Cardiac muscle cell (in vitro differentiated cells and primary cell): ENCODE data around the gene LEMD2. TPM values are rescaled to one million over a fixed set of nuclear protein-coding genes. Genes with fewer than 3 reads are reported as not detected.
A peak's percentile ranks its signal among the peaks of the same experiment; 100 is the strongest.

Source experiments
- DNase-seq, 2 donors: peaks; one replicate each; pipeline versions ENCODE4 v3.0.0 to v3.0.0-alpha.2; 2010 to 2017; ENCODE audit warnings: low read depth in 1 of 2, low spot score in 1 of 2
- H3K27ac ChIP-seq: fragments of 200-600 bp; sonication (generic); 2 replicates; pipeline ENCODE4 v1.5.1; 2016
- H3K27me3 ChIP-seq: fragments of 200-600 bp; sonication (generic); 2 replicates; pipeline ENCODE4 v1.6.0; 2016; ENCODE audit warnings: control low read depth
- H3K36me3 ChIP-seq: fragments of 200-600 bp; sonication (generic); 2 replicates; pipeline ENCODE4 v1.5.1; 2016; ENCODE audit warnings: control low read depth
- H3K4me1 ChIP-seq: fragments of 200-600 bp; sonication (generic); 2 replicates; pipeline ENCODE4 v1.8.1; 2017; ENCODE audit warnings: low read depth, mild to moderate bottlenecking, mixed run types
- H3K4me3 ChIP-seq: fragments of 200-600 bp; sonication (generic); 2 replicates; pipeline ENCODE4 v1.5.1; 2016; ENCODE audit warnings: mild to moderate bottlenecking
- H3K9me3 ChIP-seq: fragments of 200-600 bp; sonication (generic); 2 replicates; pipeline ENCODE4 v1.5.1; 2017; ENCODE audit warnings: low read depth, mild to moderate bottlenecking, control low read depth
- CTCF ChIP-seq: IDR thresholded peaks from 2 replicates; pipeline ENCODE4 v1.5.1; 2012; ENCODE audit warnings: low read depth, mild to moderate bottlenecking, low read length
- polyA plus RNA-seq: library from polyadenylated mRNA; unstranded; fragments of >200 nt; fragmentation: Nextera tagmentation; extraction: Ambion mirVana; gene quantifications from 2 replicates; pipeline ENCODE4 v1.2.1, GENCODE V29; 2016
- total RNA-seq: library from RNA; depleted of rRNA; stranded (reverse); fragments of >200 nt; gene quantifications from 2 replicates; pipeline ENCODE4 v1.2.3, GENCODE V29; 2016

Gene LEMD2
- total and polyA plus RNA-seq, 2 experiments from 2014 or later: 65.4 to 78.2 TPM

GRCh38 chr6:33761581-33761921 is 27.4 kb downstream of the LEMD2 start:
- Histone ChIP-seq H3K9me3 (no peaks in the 10 kb centered on the region), H3K4me3 (no peak overlapping the region), H3K36me3 (no peaks in the 10 kb centered on the region), H3K27ac (peak overlapping the region; percentile 74), H3K27me3 (no peaks in the 10 kb centered on the region), H3K4me1 (peaks cover 13% of the 10 kb centered on the region)
- no peak for DNase-seq
- TF ChIP-seq CTCF: no peak

- no peak for DNase-seq
- TF ChIP-seq CTCF: no peak
- no peak overlapping the region for H3K27ac ChIP-seq
- H3K27me3 ChIP-seq: no peaks in the 10 kb centered on the region
- no peak overlapping the region for H3K4me3 ChIP-seq
- no peaks in the 10 kb centered on the region for H3K36me3 ChIP-seq
- H3K9me3 ChIP-seq: no peaks in the 10 kb centered on the region
- peaks cover 16% of the 10 kb centered on the region for H3K4me1 ChIP-seq
Observed at GRCh38 chr6:33759887-33760629, 28.9 kb downstream of the LEMD2 start.

GRCh38 chr6:33758815-33759216 is 30.1 kb downstream of the LEMD2 start:
- no peaks in the 10 kb centered on the region for H3K27me3 ChIP-seq
- H3K4me1 ChIP-seq: peaks cover 17% of the 10 kb centered on the region
- TF ChIP-seq CTCF: no peak
- no peak overlapping the region for H3K27ac ChIP-seq
- DNase-seq: no peak
- no peak overlapping the region for H3K4me3 ChIP-seq
- no peaks in the 10 kb centered on the region for H3K36me3 ChIP-seq
- H3K9me3 ChIP-seq: no peaks in the 10 kb centered on the region

GRCh38 chr6:33757906-33758305 is 31.0 kb downstream of the LEMD2 start:
- DNase-seq: no peak
- H3K9me3 ChIP-seq: no peaks in the 10 kb centered on the region
- H3K27ac ChIP-seq: no peak overlapping the region
- no peak overlapping the region for H3K4me3 ChIP-seq
- peaks cover 17% of the 10 kb centered on the region for H3K4me1 ChIP-seq
- no peaks in the 10 kb centered on the region for H3K27me3 ChIP-seq
- H3K36me3 ChIP-seq: no peaks in the 10 kb centered on the region
- TF ChIP-seq CTCF: no peak

GRCh38 chr6:33757113-33757512 is 31.8 kb downstream of the LEMD2 start:
- no peak for DNase-seq
- Histone ChIP-seq H3K27me3 (no peaks in the 10 kb centered on the region), H3K36me3 (no peaks in the 10 kb centered on the region), H3K9me3 (no peaks in the 10 kb centered on the region), H3K4me1 (peaks cover 23% of the 10 kb centered on the region), H3K27ac (no peak overlapping the region), H3K4me3 (no peak overlapping the region)
- no peak for TF ChIP-seq CTCF
